Stimulated activated CD4-positive, alpha-beta T cell treated with anti-CD3 and anti-CD28 coated beads, Interleukin-4, amount 100 ng/mL, for 48 hours (primary cell): ENCODE data around the gene HOXB7.

Experiments used
- DNase-seq, 2 donors: peaks; one replicate each; pipeline ENCODE4 v3.0.0-alpha.2; 2020; ENCODE audit warnings: low read depth in 2 of 2

The HOXB7 gene

DNA sequence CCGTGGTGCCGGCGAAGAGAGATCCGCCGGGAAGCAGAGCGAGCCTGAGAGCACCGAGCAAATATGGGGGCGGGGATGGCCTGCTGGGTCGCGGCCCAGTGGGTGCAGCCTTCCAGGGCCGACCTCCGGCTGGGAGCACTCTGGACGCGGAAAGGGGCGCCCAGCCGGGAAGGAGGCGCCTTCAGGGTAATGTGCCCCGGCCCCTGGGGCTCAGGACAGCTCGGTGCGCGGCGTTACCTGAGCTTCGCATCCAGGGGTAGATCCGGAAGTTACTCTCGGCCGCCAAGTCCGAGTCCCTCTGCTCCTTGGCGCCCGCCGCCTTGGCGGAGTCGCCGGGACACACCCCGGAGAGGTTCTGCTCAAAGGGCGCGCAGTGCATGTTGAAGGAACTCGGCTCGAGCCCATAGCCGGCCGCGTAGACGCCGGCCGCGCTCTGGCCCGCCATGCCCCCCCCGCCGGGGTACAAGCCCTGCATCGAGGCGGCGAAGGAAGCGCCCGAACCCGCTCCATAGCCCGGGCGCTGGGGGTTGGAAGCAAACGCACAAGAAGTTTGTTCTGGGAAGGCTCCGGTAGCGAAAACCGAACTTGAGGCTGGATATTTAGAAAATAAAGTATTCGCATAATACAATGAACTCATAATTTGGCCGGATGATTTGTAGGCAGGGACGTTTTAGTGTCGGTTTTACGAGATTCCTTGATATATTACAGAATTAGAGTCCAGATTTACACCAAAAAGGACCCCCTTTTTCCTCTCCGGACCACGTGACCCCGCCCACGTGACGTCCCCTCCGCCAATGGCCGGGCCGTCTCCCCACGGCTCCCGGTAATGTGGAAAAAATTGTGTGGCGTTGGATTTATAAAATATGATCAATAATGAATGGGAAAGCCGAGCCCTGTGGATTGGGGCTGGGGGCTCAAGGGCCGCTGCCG is at the start of gene HOXB7:
HOXB7 (minus strand) TSS at position 736 of the 930 bp plus-strand sequence; CDS start at position 637, 99 bp downstream.
- peak; percentile 67 to 72 for DNase-seq

DNA sequence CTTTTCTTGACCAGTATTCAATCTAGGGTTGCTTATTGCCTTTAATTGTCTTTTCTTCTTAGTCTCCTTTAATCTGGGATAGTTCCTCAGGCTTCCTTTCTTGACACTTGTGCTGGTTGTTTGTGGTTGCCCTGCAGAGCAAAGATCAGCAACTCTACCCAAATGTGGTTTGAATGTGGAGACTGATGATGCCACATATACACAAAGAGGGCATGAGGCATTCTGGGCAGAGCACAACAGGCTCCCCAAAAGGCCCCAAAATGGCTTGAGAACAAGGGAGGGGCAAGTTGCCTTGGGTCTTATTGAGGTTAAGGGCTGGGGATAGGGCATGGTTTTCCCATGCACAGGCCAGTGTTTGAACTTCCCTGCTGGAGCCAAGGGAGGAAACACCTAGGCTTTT is 45.1 kb upstream of the HOXB7 start:
- no peak for DNase-seq

DNA sequence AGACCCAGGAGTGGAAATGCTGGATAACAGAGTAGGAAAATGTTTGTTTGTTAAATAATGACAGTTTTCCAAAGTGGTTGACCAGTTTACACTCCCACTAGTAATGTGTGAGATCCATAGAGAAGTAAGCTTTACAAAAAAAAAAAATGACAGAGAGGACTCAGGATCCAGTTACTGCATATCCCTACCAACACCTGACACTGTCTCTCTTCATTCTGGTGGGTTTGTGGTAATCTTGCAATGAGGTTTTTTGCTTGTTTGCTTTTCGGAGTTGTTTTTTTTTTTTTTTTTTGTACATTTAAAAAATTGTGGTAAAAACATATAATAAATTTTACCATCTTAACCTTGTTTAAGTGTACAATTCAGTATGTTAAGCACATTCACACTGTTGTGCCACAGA is 38.9 kb upstream of the HOXB7 start:
- DNase-seq: no peak

DNA sequence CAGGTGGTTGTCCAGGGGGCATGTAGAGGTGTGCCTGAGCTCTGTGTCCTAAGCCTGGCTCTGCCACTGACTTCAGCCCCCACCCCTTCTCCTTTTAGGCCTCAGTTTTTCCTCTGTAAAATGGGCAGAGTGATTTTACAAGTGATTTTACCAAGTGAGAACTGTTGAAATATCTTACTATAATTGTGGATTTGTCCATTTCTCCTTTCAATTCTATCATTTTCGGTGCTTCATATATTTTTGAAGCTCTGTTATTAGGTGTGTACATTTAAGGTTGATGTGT is 37.1 kb upstream of the HOXB7 start:
- DNase-seq: no peak

DNA sequence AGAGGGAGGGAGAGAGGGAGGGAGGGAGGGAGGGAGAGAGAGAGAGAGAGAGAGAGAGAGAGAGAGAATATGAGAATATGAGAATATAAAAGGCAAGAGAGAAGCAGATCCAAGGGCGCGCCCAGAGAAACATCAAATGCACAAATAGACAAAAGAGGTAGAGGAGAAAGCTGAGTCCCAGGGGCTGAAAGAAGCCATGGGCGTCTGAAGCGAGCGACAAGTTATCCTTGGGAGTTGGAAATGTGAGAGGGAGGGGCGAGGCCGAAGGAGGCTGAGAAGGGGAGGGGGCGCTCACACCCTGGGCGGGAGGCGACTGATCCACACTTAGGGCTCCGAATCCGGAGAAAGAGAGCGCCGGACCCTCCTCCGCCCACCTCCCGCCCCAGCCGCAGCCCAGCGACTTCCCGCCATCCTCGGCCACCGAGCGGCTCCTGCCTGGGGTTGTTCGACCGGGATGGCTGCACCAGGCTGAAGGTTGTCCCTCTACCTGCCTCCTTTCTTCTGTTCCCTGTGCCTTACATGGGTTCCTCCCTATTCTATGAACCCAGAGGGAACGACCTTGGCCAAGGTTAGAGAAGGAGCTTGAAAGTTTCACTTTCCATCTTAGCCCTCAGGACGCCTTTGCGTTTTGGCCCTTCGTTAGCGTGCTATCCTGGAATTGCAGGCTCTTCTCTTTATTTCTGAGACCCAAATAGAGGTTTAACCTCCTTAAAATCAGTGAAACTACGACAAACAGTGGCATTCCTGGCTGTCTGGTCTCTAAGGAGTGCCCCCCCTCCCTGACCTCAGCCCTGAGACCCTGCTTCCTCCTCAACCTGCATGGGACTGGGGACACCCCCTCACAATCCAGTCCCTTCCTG is 36.5 kb upstream of the HOXB7 start:
- no peak for DNase-seq

DNA sequence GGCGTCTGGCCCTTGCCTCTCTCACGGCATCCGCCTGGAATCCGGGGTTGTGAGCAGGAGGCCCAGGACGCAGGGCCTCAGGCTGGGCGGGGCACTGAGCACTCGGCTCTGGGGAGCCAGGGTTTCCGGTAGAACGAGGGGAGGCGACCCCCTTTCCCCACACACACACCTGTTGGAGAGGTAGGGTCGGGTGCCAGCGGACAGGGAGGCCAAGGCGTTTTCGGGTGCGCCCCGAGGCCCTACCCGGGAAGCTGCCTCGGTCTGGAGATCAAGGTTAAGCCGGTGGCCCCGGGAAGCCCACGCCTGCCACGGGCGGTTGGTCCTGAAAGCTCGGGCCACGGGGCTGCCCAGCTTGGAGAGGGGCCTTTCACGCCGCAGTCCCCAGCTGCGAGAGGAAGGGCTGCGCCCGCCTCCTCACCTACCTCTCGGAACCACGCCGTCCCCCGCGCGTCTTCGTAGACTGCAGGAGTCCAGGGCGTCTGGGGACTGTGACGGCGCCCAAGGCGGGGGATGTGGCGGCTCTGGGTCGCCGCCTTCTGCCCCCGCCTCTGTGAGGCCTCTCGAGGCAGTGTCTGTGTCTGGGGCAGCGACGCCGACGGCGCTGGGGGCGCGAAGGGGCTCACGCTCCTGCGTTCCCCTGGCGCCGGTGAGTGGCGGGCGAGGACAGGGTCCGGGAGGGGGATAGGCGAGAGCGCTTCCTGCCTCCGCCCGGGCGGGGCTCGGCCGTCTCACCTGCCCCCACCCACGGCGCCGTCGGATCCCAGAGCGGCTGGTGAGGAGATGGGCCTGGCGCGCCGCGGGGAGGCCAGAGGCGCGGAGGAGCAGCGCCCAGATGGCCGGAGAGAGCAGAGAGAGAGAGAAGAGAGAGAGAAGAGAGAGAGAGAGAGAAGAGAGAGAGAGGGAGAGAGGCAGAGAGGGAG is 35.6 kb upstream of the HOXB7 start:
- DNase-seq: no peak

DNA sequence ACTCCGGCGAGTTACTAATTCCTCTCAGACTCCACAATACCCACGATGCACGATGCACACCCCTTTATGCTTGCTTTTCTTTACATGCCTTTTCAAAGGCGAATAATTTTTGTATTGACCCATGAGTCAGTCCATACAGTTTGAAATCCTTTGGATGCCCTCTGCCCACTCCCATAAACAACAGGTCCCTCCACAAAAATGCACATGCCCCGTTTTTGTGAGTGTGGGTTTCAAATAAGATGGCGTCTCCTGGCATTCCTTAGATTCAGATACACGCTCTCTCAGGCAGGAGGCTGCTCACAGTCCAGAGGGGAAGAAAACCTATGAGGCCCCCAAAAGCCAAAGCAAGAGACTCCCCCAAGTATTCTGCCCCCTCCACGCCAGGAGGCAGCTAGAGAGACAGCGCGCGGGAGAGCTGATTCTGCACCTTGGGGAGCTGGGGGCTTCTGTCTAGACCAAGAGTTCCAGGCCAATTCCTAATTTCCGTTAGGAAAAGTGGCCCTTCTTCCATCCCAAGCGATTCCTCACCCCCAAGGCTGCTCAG is 34.9 kb upstream of the HOXB7 start:
- no peak for DNase-seq

DNA sequence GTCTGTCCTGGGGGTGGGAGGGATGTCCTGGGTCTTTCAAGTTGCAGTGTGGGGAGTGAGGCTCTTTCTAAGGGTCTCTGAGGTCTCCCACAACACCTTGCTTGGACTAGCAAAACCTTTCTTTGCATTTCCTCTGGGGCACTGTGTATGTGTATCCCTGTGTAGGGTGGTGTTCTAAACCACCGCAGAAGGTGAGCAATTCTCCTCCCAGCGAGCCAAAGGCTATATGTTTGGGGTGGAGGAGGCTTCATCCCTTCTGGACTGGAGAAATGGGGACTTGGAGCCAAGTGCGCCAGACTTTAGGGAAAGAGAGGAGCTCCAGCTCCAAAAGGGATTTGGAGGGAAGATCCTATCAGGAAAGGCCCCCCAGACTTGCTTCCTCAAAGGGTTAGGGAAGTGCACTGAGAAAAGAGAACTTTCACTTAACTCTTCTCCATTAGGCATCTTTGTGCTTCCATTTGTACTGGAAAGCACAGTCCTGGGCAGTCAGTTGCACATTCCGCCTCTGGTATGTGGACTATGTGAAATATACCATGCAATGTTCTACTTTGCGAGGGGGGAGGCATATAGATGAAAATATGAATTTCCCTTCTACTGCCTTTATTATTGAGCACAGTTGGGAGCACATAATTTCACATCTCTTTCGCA is 34.2 kb upstream of the HOXB7 start:
- DNase-seq: no peak

DNA sequence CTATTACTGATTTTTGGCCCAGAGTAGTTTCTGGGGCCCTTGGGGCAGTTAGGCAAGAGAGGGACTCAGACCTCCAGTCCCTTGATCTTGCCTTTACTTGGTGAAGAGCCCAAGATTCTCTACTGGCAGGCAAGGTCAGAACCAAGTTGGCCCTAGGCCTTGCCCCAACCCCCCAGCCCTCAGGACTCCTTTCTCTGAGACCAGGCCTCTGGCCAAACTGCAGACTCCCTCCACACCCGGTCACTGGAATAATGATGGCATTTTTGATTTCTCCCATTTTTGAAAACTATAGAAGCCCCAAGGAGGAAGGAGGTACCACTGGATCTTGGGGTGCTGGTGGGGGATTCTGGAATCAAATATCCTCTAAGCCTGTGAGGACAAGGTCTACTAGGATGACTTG is 33.3 kb upstream of the HOXB7 start:
- DNase-seq: no peak

DNA sequence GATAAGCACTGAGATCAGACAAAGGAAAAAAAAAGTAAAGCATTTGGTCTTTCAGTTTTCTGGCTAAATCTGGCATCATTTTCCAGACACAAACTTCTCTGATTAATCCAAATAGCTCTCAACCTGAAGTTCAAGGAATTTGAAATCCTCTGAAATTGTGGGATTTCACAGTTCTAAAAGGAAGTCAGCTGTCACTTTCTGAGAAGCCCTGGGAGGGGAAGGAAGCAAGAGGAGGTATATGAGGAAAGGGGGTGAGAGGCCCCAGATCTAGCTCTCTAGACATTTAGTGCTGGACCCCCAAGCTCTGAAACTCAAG is 32.8 kb upstream of the HOXB7 start:
- DNase-seq: no peak

DNA sequence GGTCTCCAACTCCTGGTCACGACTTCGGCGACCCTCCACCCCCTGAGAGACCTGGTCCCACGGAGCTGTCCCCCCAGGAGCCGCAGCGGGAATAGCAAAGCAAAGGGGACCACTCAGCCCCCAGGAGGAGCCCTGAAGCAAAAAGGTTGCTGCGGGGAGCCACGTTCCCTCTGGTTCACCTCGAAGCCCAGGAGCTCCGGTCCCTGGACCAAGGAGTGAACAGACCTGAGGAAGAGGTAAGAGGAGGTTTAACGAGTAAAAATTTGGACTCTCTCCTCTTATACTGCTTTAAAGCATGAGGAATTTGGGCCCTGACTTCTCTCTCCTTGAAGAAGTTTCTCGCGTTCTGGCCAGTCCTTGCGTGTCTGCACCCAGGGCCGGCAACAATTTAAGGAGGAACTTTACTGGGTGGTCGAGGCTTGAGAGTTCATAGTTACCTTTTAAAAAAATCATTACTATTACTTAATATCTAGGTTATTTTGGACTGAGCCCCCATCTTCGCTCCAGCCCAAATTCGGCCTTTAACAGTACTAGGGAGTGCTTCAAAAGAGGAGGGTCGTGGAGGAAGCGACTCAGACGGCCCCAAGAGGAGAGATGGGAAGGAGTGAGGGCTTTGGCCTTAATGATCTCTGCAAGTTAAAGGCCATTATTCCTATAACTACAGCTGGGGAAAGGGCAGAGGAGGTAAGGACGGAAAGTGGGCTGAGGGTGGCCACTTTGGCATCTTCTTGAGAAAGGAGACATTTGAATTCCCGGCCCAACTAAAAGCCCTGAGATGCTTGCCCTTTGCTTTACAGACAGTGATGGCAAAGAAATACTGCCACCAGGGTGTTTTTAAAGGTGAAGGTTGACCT is 32.3 kb upstream of the HOXB7 start:
- no peak for DNase-seq

DNA sequence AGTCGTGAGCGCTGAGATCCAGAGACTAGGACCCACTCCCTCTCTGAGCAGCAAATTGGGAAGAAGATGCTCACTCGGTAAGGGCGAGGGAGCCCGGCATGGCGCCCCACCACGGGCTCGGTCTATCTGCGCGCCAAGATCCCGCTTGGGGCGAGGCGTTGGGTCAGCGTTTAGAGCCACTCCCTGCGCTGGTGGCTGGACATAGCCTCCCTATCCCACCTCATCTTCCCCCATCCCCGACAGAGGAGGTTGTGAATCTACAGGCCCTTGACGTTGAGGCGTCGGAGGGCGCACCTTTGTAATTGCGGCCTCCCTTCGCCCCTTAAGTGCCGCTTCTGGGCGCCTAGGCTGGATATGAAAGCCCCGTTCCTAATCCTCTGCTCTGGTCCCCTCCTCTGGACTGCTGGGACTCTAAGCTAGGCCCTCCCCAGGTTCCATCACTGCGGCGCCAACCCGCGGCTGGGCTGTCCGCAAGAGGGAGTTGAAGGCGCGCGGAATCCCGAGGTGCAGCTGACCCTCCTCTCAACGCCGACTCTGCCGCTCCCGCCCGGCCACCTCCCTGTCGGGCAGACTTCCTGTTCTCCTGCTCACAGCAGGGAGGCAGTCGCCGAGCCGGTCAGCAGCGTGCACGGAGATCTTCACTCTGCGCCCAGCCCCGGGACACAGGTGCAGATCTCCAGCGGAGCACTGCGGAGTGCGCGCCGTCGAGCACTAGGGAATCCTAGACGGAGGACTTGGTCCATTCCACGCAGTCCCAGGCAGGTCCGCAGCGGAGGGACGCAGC is 31.4 kb upstream of the HOXB7 start:
- DNase-seq: no peak

DNA sequence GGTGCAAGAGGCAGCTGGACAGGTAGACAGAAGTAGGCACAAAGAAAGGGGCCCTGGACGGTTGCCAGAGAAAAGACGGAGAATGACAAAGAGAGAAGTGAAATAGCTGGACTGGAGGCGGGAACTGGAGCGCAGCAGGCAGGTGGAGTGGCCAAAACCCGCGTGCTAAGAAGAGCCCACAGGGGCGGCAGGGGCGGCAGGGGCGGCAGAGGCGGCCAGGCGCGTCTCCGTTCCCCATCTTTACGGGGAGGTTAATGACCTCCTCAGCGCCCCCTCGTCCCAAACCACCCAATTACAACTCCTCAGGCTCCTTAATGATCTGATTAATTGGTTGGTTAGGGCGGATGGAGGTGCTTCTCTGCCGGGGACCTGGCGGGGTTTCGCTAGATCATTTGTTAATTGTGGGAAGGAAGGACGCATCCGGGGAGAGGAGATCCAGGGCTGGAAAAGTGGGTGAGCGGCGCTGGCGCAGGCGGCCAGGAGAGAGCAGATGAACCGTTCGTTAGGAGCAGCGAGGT is 30.8 kb upstream of the HOXB7 start:
- no peak for DNase-seq

DNA sequence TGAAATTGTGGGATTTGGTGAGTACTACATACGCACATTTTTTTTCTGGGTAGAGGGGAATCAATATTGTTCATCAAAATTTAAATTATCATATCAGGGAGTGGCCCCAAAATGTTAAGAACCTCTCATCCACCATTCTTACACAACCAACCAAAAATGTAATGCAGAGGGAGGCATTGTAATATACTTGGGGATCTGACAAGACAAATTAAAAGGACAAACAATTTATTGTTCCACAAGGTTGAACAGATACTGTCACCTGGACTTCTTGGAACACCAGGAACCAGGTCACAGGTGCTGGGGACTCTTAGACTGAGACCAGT is 30.0 kb upstream of the HOXB7 start:
- DNase-seq: no peak

DNA sequence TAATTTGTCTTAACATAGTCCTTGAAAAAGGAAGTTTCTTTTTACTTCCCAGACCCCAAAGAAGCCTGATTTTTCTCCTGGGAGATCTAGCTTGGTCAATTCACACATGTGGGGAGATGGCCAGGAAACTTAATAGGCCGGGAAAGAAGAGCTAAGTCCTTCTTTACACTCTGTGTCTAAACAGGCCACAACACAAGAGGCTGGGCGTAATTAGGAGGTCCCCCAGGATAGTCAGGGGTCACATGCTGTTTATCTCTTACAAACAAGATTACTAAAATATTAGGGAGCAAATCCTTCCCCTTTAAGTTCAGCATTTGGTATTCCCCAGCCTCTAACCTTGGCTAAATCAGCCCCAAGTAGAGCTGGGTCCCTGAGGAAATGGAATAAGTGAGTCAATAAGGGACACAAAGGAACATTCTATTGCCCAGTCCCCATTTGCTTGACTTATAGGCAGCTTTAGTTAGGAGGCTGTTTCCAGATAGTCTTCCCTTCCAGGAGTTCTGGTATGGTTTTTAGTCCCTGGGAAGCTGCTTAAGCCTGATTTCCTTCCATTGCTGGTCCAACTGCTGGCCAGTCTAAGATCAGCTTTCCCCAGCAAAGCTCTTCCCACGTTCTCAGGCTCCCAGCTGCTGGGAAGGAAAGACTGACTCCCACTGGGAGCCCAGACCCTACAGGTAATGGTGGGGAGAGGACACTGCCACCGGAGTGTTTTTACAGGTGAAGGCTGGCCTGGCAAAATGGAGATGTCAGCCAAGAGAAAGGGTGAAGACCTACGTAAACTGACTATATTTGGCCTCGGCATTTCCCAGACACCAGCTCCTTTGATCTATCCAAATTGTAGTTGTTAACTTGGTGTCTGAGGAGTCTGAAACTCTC is 29.4 kb upstream of the HOXB7 start:
- no peak for DNase-seq

DNA sequence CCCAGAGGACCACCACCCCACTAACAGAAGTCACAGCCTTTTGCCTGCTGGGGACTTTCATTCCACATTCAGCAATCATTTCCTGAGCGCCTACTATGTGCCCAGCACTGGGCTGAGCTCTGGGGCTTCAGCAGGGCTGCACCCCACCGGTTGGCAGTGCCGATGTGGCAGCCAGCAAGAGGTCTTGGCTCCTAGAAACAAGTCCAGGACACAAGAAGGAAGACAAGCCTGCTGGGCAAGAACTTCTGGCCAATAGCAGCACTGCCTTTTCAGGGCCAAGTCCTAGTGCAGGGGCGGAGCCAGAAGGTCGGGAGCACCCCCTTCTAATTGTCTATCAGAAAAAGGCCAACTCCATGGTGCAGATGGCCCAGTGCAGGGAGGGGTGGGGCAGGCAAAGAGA is 28.3 kb upstream of the HOXB7 start:
- no peak for DNase-seq

DNA sequence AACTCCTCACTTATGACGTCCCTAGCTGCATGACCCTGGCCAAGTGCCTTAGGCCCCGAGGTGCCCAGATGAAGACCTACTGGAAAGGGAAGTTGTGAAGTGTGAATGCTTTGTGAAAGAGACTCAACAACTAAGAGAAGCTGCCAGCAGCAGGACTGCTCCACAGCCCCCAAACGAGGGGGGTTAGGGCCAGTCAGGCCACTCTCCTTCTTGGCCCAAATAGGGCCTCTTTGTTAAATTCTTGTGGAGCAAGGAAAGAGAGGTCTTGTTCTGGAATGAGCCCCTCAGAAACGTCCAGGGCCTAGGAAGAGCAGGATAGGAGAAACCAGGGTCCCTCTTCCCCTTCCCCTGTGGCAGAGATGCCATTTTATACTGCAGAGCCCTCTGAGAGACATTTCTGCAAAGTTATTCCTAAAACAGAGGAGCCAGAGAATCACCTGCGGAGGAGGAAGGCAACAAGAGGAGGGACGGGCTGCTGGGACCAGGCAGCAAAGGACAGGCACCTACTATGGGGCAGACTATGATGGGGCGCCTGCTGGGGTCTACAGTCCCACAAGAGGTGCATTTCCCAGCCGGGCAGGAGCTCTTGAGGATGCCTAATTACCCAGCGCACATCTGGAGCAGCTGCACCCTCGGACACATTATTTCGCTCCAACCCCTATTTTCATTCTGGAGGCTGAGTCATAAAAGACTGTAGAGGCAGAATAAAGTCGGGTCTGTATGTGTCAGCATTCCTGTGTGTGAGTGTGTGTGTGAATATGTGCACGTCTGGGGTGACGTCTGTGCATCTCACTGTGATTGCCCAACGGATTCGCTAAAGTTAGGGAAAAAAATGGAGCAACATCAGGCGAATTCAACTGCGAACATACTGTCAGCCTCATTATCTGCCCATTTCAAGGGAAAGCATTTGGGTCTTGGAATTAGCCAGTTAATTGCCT is 26.8 kb upstream of the HOXB7 start:
- no peak for DNase-seq
